Hepatocyte (in vitro differentiated cells): Measurements from ENCODE around the gene PARD3B. TPM values are rescaled to one million over a fixed set of nuclear protein-coding genes. Genes with fewer than 3 reads are reported as not detected.

ENCODE experiments used
- DNase-seq: peaks from one replicate; pipeline ENCODE4 v3.0.0-alpha.2; 2016; ENCODE audit warnings: low spot score
- H2AFZ ChIP-seq: fragments of 200-600 bp; sonication (generic); 2 replicates; pipeline ENCODE4 v1.6.0; 2016; ENCODE audit warnings: antibody characterized with exemption, mild to moderate bottlenecking
- H3K27ac ChIP-seq: fragments of 200-600 bp; sonication (generic); 2 replicates; pipeline ENCODE4 v1.5.1; 2016; ENCODE audit warnings: mild to moderate bottlenecking
- H3K27me3 ChIP-seq: fragments of 200-600 bp; sonication (generic); 2 replicates; pipeline ENCODE4 v1.6.1; 2016
- H3K36me3 ChIP-seq: fragments of 200-600 bp; sonication (generic); replicated peaks from 2 replicates; pipeline ENCODE4 v1.5.1; 2016; ENCODE audit warnings: low read depth; ENCODE audit not compliant: insufficient read depth
- H3K4me1 ChIP-seq: fragments of 200-600 bp; sonication (generic); 2 replicates; pipeline ENCODE4 v1.5.1; 2016; ENCODE audit warnings: mild to moderate bottlenecking, moderate library complexity; ENCODE audit not compliant: insufficient read depth
- H3K4me2 ChIP-seq: fragments of 200-600 bp; sonication (generic); 2 replicates; pipeline ENCODE4 v1.6.0; 2016
- H3K4me3 ChIP-seq: fragments of 200-600 bp; sonication (generic); 2 replicates; pipeline ENCODE4 v1.5.1; 2016; ENCODE audit warnings: mild to moderate bottlenecking
- H3K79me2 ChIP-seq: fragments of 200-600 bp; sonication (generic); 2 replicates; pipeline ENCODE4 v1.6.0; 2017; ENCODE audit warnings: mild to moderate bottlenecking
- H3K9me2 ChIP-seq: fragments of 200-600 bp; sonication (generic); replicated peaks from 2 replicates; pipeline ENCODE4 v1.6.0; 2017; ENCODE audit warnings: mild to moderate bottlenecking; ENCODE audit not compliant: insufficient read depth
- H3K9me3 ChIP-seq: fragments of 200-600 bp; sonication (generic); 2 replicates; pipeline ENCODE4 v1.5.1; 2016; ENCODE audit warnings: low read depth, mild to moderate bottlenecking
- H4K20me1 ChIP-seq: fragments of 200-600 bp; sonication (generic); 2 replicates; pipeline ENCODE4 v1.6.0; 2016; ENCODE audit warnings: mild to moderate bottlenecking; ENCODE audit not compliant: insufficient read depth, poor library complexity, severe bottlenecking
- CTCF ChIP-seq: fragments of 200-600 bp; sonication (generic); IDR thresholded peaks from 2 replicates; pipeline ENCODE4 v1.5.1; 2016; ENCODE audit warnings: antibody characterized with exemption, mild to moderate bottlenecking; ENCODE audit not compliant: poor library complexity
- EZH2 ChIP-seq: fragments of 200-600 bp; sonication (generic); IDR thresholded peaks from 2 replicates; pipeline ENCODE4 v1.6.1; 2016; ENCODE audit warnings: antibody characterized with exemption, mild to moderate bottlenecking, borderline replicate concordance
- EZH2phosphoT487 ChIP-seq: fragments of 200-600 bp; sonication (generic); IDR thresholded peaks from one replicate; pipeline ENCODE4 v1.6.1; 2018; ENCODE audit warnings: antibody characterized with exemption, mild to moderate bottlenecking, low read depth, moderate library complexity; ENCODE audit not compliant: unreplicated experiment, severe bottlenecking
- WGBS: methylation state at CpG from one replicate; pipeline ENCODE4 v1.1.6; 2016; ENCODE audit warnings: low lambda C conversion rate; ENCODE audit errors: missing lambda C conversion rate; 5-methylcytosine and 5-hydroxymethylcytosine counted together
- polyA plus RNA-seq: library from polyadenylated mRNA; unstranded; fragments of >200 nt; fragmentation: Nextera tagmentation; extraction: Ambion mirVana; gene quantifications from 2 replicates; pipeline ENCODE4 v1.2.1, GENCODE V29; 2016
- total RNA-seq: library from RNA; depleted of rRNA; stranded (reverse); fragments of >200 nt; gene quantifications from 2 replicates; pipeline ENCODE4 v1.2.3, GENCODE V29; 2014

Gene PARD3B
- total and polyA plus RNA-seq, 2 experiments from 2014 or later = 11.5 to 21.7 TPM

GRCh38 chr2:205543937-205544702, 998.8 kb downstream of the PARD3B start:
- H3K27ac ChIP-seq = no peak overlapping the region
- no peaks in the 10 kb centered on the region for H3K9me2 ChIP-seq
- H3K4me3 ChIP-seq = no peak overlapping the region
- WGBS = 75% methylated on average over 2 of the region's 2 CpGs
- H3K9me3 ChIP-seq = no peaks in the 10 kb centered on the region
- H3K36me3 ChIP-seq = no peaks in the 10 kb centered on the region
- H3K79me2 ChIP-seq = no peaks in the 10 kb centered on the region
- no peaks in the 10 kb centered on the region for H3K4me1 ChIP-seq
- TF ChIP-seq EZH2 (no peak), EZH2phosphoT487 (no peak), CTCF (no peak)
- no peak overlapping the region for H2AFZ ChIP-seq
- no peaks in the 10 kb centered on the region for H4K20me1 ChIP-seq
- no peak for DNase-seq
- H3K27me3 ChIP-seq = no peaks in the 10 kb centered on the region
- no peak overlapping the region for H3K4me2 ChIP-seq

GRCh38 chr2:205545971-205546816, 1000.9 kb downstream of the PARD3B start:
- H3K9me3 ChIP-seq = no peaks in the 10 kb centered on the region
- no peaks in the 10 kb centered on the region for H3K4me1 ChIP-seq
- no peak overlapping the region for H2AFZ ChIP-seq
- no peaks in the 10 kb centered on the region for H3K27me3 ChIP-seq
- H3K27ac ChIP-seq = no peak overlapping the region
- no peak overlapping the region for H3K4me2 ChIP-seq
- no peak for DNase-seq
- no peaks in the 10 kb centered on the region for H3K36me3 ChIP-seq
- no peaks in the 10 kb centered on the region for H3K79me2 ChIP-seq
- no peak overlapping the region for H3K4me3 ChIP-seq
- no peak for TF ChIP-seq CTCF
- TF ChIP-seq EZH2phosphoT487 = no peak
- no peak for TF ChIP-seq EZH2
- 55% methylated on average over 7 of the region's 7 CpGs for WGBS
- no peaks in the 10 kb centered on the region for H4K20me1 ChIP-seq
- H3K9me2 ChIP-seq = no peaks in the 10 kb centered on the region

- 79% methylated on average over 10 of the region's 10 CpGs for WGBS
- Histone ChIP-seq H3K27ac (no peak overlapping the region), H2AFZ (no peak overlapping the region), H4K20me1 (no peaks in the 10 kb centered on the region), H3K4me3 (no peak overlapping the region), H3K4me1 (no peaks in the 10 kb centered on the region), H3K79me2 (no peaks in the 10 kb centered on the region), H3K9me2 (no peaks in the 10 kb centered on the region), H3K9me3 (no peaks in the 10 kb centered on the region), H3K36me3 (no peaks in the 10 kb centered on the region), H3K27me3 (no peaks in the 10 kb centered on the region), H3K4me2 (no peak overlapping the region)
- TF ChIP-seq EZH2phosphoT487 (no peak), EZH2 (no peak), CTCF (no peak)
- no peak for DNase-seq
Measured at GRCh38 chr2:205555566-205556230, 1010.4 kb downstream of the PARD3B start.
